ENCODE results near the gene ADPRS.

ADPRS gene

DNA sequence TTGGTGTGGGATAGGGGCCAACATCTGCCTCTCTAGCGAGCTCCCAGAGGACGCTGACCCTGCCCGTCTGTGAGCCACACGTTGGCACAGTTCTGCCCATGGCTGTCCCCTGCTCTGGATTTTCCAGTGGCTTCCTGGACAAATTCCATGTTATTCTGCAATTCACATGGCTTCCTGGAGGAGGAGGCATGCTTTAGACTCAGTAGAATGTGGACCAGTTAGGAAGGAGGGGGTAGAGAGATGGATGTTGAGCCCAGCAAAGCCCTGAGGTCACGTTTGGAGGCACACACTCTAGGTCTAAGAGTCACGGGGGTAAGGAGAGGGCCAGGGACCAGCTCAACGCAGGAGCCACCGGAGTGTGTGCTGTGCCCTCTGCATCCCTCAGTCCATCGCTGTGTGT lies 24.1 kb downstream of the ADPRS start:
- no peak for DNase-seq

DNA sequence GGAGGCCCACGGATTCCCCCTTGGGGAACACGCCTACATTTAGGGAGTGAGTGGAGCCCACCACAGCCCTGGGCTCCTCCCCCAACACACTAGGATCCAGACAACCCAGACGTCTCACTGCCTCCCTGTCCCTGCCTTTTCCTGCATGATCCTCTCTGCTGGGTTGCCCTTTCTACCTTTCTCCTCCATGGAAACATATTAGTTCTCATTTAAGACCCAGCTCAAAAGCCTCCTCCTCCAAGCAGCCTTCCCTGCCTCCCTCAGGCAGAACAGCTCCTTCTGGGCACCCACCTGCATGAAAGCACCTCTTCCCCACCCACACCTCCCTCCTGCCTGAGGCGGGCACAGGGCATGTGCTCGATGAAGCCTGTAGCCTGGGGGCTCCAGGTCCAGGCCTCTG lies 25.7 kb downstream of the ADPRS start:
- DNase-seq, result no peak

DNA sequence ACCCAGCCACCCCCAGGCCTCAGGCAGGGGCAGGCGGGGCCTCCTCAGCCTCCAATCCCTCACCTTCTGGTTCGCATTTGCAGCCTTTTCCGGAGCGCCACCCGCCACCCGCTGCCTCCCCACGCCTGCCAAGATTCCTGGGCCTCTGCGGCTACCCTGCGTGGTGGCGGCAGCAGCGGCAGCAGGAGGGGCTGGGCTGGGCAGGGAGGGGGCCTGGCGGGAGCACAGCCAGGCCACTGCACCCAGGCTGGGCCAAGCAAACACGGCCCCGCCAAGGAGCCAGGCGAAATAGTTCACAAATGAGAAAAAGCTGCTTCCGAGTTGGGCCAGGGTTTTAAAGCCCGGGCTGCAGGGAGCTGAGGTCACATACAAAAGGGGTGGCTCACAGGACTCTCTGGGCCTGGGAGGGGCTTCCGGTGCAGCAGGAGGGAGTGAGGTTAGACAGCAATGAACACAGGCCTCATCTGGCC lies 26.5 kb downstream of the ADPRS start:
- DNase-seq, result no peak

DNA sequence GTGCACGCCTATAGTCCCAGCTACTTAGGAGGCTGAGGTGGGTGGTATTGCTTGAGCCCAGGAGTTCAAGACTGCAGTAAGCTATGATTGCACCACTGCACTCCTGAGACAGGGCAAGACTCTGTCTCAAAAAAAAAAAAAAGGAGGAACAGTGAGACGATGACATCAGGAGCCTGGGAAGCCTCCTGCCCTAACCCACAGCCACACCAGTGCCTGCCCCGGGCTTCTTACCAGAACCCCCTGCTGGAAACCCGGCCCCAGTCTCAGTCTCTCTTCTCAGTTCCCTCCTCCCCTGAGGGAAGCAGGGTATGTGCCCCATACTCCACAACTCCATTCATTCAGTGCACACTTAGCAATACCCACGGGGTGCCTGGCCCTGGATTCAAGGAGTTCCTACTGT lies 27.2 kb downstream of the ADPRS start:
- no peak for DNase-seq

DNA sequence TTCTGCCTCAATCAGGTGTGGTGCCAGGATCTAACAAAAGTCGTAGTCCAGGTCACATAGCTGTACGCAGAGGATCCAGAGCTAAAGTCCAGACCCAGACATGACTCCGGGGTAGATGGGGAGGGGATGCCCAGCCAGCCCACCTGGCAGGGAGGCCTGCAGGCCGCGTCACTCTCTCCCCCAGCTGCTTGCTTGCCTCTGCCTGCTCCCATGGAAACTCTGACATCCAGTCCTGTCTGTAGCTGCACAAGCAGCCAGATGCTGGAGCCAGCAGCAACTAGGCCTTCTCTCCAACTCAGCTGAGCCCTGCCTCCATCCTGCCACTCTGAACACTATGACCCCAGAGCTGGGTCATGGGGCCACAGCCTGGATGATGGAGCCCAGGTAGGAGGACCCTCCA lies 28.2 kb downstream of the ADPRS start:
- no peak for DNase-seq

DNA sequence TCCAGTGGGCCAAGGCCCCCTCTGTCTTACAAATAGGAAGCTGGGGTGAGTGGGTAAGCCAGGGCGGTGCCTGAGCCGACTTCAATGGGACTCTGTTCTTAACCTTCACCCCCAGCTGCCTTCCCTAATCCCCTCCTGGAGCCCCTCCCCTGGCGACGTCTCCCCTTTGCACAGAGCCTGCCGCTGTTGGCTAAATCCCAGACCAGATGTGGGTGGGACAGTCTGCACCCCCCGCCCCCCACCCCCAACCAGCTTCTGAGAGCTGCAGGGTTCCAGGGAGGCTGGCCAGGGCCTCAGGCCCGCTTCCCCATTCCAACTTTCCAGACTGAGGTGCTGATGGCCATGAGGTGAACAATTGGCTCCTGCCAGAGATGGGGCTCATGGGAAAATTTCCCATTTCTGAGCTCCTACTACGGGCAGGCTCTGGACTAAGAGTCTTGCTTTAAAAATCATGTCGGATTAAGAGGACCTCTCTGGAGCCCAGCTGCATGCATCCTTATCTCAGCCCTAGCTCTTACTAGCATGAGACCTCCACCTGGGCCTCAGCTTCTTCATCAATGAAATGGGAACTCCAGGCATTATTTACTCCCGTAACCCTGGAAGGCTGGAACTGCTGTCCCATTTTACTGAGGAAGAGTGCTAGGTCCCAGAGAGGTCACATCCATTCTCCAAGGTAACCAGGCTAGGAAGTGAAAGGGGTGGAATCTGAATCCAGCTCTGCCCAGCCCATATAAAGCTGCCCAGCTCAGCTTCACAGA lies 29.9 kb downstream of the ADPRS start:
- DNase-seq, result no peak

DNA sequence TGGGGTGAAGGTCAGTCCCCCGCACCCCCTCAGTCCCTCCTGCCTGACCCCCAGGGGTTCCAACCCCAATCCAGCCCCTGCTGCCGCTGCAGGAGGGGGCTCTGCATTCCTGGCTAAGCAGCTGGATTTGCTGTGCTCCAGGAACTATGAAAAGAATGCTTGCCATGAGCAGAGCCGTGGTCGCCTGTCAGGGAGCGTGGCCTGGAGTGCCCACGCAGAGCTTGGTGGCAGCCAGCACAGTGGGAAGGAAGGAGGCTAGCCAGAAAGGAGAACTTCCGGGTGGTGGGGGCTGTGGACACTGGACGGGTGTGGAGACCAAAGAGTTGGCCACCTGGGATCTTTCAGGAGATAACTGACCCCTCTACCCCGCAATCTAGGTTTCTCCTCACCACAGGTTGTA lies 30.8 kb downstream of the ADPRS start:
- no peak for DNase-seq

DNA sequence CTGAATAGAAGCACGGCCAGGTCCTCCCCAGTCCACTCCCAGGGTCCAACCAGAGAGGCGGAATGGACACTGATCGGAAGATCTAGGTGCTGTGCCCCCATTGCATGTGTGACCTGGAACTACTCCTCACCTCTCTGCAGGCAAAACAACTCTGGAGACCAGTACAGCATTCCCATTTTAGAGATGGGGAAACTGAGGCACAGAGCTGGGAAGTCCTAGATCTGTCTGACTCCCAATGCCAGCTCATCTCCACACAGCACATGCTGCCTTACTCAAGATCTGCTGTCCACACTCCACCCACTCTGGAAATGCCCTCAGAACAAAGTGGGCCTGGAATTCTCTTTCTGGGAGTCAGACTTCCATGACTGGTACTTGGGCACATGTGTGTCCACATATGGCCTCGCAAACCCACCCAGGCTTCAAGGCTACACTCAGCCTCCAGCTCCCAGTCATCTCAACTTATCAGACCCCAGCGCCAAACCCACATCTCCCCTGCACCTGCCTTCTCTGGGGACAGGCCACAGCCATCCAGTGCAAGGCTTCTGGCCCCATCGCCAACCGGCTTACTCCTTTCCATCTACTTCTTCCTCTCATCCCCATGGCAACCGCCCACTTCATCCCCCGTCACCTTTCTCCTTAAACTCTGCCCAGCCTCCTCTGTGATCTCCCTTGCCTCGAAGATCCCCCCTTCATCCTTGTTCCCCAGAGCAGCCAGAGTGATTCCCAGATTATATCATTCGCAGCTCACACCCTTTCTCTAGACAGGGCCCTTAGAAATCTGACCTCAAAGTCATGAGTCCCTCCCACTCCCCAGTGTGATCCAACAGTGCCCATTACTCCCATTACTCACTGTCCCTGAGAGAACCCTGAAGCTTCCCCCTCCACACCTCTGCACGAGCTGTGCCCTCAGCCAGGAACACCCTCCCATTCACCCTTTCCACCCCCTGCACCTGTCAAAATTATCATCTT lies 33.7 kb downstream of the ADPRS start:
- DNase-seq, result no peak

DNA sequence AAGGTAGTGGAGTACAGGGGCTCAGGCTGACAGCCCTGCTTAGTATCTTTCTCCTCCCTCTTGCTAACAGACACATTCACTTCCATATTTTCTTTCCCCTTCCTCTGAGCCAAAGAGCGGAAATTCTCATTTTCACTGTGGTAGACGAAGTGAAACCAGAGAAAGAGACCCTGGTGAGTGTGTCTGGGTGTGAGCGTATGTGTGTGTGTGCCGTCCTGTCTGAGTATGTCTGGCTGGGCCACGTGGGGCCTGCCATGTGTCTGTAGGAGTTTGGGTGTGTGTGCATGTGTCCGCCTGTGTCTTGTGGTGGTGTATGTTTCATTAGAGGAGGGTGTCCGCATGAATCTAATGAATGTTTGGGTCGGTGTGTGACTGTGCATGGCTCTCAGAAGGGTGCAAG lies 34.7 kb downstream of the ADPRS start:
- DNase-seq, result peak; percentile 44

DNA sequence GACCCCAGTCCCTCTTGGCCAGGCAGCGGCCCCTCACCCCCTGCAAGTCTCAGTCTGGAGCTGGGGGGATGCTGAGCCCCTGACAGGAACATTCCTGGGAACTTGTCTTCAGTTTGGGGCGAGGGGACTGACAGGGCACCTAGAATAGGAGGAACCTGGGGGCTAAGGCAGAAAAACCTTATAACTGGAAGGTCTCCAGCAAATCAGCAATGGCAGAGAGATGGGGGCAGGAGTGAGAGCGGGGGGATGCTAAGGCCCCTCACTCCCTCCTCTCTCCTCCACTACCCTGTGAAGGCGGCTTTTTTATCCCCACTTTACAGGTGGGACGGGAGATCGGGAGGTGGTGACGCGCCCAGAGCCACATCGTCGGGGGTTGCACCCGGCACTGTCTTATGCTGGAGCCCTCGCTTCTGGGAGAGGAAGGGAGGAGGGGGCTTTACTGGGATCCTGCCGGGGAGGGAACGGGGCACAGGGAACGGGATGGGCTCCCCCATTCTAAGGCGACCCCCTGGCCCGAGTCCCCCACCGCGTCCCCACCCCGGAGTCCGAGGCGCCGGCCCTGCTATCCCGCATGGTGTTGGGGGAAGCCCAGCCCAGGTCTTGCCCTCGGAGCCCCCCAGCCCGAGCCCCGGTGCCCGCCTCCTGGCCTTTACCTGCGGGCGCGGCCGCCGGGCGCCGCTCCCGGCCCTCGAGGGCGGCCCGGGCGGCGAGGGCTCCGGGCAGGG lies 35.9 kb downstream of the ADPRS start:
- DNase-seq, result no peak

DNA sequence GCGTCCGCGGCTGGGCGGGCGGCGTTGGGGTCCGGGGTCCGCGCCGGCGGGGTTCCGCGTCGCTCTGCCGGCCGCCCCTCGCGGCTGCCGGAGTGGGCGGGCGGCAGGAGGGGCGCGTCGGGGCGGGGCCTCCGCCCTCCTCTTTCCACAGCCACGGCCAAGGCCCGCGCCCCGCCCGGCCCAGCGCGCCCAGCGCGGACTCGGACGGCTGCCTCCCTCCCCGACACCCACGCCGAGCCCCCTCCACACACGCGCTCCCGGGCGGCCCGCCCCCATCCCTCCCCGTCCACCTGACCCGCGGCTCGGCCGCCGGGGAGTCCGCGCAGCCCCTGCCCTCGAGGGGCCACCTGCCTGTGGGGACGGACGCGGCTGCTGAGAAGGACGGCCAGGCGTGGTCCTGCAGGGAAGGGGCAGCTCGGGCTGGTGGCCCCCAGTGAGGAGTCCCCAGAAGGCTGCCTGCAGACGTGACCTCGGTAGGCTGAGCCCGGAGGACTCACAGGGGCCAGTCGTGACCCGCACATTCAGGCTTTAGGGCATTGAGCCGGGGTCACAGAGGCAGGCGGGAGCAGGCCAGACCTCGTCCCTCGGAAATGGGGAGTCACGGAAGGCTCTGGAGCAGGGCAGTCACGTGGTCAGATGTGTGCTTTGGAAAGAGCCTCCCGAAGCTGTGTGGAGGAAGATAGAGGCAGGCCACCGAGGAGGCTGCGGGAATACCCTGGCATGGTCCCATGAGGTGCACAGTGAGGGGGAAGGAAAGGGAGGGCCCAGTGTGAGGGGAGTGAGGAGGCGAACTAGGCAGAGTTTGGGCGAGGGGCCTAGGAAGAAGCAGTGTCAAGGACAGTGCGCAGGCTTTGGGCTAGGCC lies 36.7 kb downstream of the ADPRS start, which contains the start of gene COL8A2:
COL8A2 (minus strand) TSS at position 94 of the 863 bp plus-strand sequence. CDS start 24,980 bp downstream, outside the sequence.
- DNase-seq, result no peak

DNA sequence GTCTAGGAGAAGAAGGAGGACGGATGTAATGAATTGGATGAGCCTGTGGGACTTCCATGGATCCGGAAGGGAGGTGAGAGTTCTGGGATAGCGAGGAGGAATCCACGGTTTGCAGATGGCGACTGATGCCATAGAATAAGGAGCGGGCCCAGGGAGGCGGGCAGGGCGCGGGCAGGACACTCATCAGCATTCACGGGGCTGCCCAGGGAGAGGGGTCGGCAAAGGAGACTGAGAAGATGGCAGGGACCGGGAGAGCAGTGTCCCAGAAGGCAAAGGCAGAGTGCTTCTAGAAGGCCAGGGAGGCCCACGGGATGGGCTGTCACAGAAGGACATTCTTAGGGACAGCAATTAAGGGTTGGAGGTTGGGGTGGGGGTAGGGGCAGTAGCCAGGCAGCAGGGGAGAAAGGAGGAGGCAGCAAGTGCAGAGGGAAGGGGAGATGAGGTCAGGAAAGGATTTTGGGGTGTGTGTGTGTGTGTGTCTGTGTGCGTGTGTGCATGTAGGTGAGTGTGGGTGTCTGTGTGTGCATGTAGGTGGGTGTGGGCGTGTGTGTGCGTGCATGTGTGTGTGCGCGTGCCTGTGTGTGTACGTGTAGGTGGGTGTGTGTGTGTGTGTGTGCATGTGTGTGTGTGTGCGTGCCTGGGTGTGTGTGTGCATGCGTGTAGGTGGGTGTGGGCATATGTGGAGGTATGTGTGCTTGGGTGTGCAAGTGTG lies 37.5 kb downstream of the ADPRS start:
- no peak for DNase-seq

DNA sequence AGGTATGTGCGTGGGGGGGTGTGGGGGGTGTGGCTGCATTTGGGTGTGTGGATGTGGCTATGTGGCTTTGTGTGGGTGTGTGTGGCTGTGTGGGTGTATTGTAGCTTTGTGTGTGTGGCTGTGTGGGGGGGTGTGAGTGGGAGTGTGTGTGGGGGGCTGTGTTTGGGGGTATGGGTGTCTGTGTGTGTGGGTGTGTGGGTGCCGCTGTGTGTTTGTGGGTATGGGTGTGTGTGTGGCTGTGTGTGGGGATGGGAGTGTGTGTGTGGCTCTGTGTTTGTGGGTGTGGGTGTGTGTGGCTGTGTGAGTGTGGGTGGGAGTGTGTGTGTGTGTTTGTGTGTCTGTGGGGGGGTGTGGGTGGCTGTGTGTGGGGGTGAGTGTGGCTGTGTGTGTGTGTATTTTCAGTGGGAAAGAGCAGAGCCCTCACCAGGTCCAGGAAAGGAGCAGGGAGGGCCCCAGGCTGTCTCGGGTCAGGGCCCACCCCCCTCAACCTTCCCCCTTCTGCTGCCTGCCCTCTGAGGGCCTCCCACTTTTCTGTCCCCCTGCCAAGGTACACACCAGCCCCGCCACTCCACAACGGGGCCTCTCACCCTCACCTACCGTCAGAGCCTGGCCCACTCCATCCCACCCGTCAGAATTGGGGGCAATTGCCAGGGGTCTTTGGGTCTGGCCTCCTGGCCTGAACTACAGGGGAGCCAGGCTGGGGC lies 38.3 kb downstream of the ADPRS start:
- no peak for DNase-seq

DNA sequence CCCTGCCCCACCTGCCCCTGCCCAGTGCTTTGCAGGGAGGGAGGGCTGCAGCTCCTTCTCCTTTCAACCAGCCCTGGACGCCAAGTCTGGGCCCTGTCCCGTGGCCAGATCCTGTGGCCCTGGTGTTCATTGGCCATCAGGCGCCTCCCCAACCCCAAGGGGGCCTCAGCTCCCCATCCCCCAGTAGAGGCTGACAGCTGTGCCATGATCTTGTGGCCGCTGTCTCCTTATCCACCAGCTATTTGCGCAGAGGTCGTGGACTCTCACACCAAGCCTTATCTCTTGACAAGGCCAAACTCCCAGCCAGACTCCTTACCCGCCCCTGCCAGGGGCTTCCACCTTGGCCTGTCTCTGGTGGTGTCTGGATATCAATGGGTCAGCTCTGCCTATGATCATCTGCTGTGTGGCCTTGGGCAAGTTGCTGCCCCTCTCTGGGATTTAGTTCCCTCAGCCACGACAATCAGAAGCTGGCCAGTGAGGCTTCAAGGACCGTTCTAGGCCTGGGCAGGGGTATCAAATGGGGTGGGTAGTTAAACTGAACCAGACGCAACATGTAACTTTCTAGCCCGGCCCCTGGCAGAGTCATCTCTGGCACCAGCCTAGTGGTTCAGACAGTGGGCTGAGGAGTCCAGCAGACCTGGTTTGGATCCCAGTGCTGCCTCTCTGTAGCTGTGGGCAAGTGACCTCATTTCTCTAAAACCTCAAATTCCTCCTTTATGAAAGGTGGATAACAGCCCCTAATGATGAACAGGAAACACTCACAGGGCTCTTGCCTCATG lies 39.6 kb downstream of the ADPRS start:
- peak; percentile 54 for DNase-seq

DNA sequence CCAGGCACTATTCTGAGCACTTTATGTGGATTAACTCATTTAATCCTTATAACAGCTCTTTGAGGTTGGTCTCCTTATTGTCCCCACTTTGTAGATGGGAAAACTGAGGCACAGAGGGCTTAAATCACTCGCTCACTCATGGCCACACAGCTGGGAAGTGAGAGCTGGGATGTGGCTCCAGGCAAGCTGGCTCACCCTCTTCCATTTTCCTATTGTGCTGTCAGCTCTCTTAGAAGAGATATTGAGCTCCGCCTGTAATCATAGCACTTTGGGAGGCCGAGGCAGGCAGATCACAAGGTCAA lies 40.2 kb downstream of the ADPRS start:
- DNase-seq, result no peak

DNA sequence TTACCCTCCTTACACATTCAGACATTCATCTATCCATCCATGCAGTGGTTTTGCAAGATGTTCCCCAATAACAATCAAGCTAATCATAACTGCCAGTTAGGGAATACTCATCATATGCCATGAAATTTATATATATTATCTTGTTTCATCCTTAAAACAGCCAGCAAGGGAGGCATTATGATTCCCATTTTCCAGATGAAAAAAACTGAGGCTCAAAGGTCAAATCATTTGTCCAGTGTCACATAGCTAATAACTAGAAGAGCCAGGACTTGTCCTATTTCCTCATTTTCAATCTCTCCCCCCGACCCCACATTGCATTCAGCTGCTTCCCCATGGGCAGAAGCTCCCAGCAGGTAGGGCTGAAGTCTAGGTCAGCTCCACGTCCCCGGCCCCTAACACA lies 43.3 kb downstream of the ADPRS start:
- no peak for DNase-seq

DNA sequence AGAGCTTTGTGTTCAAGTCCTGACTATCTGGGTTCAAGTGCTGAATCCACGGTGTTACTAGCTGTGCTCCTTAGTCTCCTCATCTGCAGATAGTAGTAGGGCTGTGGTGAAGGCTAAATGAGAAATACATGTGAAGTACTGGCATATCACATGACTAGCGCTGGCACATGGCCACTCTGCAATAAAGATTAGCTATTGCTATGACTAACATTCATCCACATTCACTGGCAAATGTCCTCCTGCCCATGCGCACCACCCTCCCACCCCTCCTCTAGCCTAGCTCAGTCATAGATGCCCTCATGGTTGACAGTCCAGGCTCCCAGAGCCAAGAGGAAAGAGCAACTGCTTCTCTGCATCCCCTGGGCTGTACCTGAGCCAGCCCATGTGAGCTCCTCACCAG lies 44.8 kb downstream of the ADPRS start:
- DNase-seq, result peak; percentile 70

DNA sequence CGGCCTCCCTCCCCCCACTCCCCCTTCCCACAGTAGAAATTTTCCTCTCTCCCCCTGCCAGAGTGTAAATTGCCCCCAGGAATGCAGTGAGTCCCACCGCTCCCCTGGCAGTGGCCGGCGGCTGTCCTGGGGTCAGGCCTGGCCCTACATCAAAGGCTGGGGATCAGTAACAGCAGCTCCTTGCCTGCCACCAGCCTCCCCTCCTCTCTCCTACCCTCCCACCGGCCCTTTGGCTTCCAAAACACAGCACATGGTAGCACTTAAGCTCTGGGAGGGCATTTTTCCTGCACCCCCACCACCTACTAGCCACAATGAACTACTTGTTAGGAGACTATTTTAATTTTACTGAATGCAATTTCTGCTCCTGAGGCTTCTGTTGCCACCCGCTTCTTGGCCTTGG lies 45.3 kb downstream of the ADPRS start:
- DNase-seq, result no peak

DNA sequence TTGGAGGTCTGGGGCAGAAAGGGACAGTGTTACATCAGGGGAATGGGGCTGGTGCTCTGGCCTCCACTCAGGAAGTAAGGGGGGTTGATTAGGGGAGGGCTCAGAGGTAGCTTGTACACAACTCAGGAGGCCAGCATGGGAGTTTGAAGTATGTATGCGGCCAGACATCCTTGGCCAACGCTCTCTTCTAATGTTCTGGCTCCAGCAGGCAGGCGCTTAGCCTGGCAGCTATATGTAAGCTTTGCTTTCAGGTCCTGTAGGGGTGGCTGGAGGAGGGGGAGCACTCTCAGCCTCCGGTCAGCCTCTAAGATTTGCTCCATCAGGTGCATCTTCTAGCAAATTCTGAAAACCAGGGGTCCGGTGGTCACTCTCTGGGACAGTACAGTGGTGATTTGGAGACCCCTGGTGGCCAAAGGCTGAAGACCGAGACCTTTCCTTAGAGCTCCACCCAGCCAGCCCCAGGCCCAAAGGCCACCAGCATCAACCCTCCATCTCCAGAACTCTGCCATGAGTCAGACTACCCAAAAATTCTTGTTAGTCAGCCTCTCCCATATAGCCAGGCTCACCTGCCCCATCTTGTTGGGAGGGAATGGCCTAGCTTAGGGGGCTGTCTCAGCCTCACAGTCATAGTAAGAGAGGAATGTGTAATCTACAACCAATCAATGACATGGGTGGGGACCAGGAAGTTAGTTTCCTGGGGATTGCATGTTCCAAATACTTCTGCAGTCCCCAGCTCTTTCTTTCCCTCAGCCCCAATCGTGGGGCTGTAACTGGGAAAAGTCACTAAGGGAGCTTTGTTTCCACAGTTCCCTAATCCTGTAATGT lies 46.0 kb downstream of the ADPRS start:
- peak; percentile 79 for DNase-seq
